ENCODE data around the gene DDAH1.

DNA sequence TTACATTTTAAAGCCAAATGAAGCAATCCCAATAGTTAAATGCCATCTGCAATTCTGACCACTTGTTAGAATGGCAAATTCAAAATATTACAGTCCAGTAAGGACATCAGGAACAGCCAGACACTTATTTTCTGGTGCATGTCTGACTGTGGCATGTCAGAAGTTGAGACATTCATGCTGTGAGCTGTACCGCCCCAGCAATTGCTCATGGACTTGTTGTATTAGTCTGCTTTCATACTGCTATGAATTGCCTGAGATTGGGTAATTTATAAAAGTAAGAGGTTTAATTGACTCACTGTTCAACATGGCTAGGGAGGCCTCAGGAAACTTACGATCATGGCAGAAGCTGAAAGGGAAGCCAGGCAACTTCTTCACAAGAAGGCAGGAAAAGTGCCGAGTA is 19.1 kb downstream of the DDAH1 start:
- TF ChIP-seq, protein P1, sequence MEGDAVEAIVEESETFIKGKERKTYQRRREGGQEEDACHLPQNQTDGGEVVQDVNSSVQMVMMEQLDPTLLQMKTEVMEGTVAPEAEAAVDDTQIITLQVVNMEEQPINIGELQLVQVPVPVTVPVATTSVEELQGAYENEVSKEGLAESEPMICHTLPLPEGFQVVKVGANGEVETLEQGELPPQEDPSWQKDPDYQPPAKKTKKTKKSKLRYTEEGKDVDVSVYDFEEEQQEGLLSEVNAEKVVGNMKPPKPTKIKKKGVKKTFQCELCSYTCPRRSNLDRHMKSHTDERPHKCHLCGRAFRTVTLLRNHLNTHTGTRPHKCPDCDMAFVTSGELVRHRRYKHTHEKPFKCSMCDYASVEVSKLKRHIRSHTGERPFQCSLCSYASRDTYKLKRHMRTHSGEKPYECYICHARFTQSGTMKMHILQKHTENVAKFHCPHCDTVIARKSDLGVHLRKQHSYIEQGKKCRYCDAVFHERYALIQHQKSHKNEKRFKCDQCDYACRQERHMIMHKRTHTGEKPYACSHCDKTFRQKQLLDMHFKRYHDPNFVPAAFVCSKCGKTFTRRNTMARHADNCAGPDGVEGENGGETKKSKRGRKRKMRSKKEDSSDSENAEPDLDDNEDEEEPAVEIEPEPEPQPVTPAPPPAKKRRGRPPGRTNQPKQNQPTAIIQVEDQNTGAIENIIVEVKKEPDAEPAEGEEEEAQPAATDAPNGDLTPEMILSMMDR (IDR thresholded peaks at IDR 0.05; ENCODE audit: low read depth, low read length): no peak
- TF ChIP-seq EZH2phosphoT487 (IDR thresholded peaks at IDR 0.05; ENCODE audit: low read depth): no peak
